ENCODE data around the gene CIPC. TPM values are rescaled to one million over a fixed set of nuclear protein-coding genes. Genes with fewer than 3 reads are reported as not detected.

CIPC gene
- total RNA-seq, 6 experiments from 2014 or later, result 10.4 to 18.7 (median 12.7) TPM

- 6% methylated on average over 10 of the region's 10 CpGs for WGBS (ENCODE audit: insufficient coverage, low coverage, low lambda C conversion rate, missing lambda C conversion rate)
- intact Hi-C loops (cut with DNase I), result no loop called here
- DNase-seq, result no peak
These were observed 48.1 kb downstream of the CIPC start for GRCh38 chr14:77145975-77146740.

GRCh38 chr14:77148510-77149231 is 50.6 kb downstream of the CIPC start:
- DNase-seq (no peak), ATAC-seq (no peak)
- TF ChIP-seq POLR2A (IDR thresholded peaks at IDR 0.05) (no peak), CTCF (IDR thresholded peaks at IDR 0.05) (no peak)
- no peaks in the 10 kb centered on the region for H3K27me3 ChIP-seq
- H3K36me3 ChIP-seq, result no peaks in the 10 kb centered on the region
- WGBS (ENCODE audit: insufficient coverage, low coverage, low lambda C conversion rate, missing lambda C conversion rate), result 46% methylated on average over 8 of the region's 8 CpGs
- H3K27ac ChIP-seq, result no peak overlapping the region
- no peaks in the 10 kb centered on the region for H3K4me1 ChIP-seq
- no peaks in the 10 kb centered on the region for H3K9me3 ChIP-seq
- intact Hi-C loops (cut with DNase I), result no loop called here
- H3K4me3 ChIP-seq, result no peak overlapping the region

More at GRCh38 chr14:77145975-77146740, 48.1 kb downstream of the CIPC start:
- TF ChIP-seq POLR2A (IDR thresholded peaks at IDR 0.05) (no peak), CTCF (IDR thresholded peaks at IDR 0.05) (no peak)
- peaks cover 0 to 7% (median 0%) of the 10 kb centered on the region in 4 donors for H3K4me1 ChIP-seq
- H3K4me3 ChIP-seq, result no peak overlapping the region
- no peak overlapping the region for H3K27ac ChIP-seq
- H3K36me3 ChIP-seq, result no peaks in the 10 kb centered on the region
- H3K9me3 ChIP-seq, result no peaks in the 10 kb centered on the region
- H3K27me3 ChIP-seq, result peaks cover 0 to 1% of the 10 kb centered on the region in 2 donors
- no peak for ATAC-seq

- no peaks in the 10 kb centered on the region for H3K4me1 ChIP-seq
- intact Hi-C loops (cut with DNase I), result loop anchor here in 1 of 2 donors (10.0 kb wide), 1 partner anchor 144 kb away; no protein-coding TSS in a partner anchor
- H3K4me3 ChIP-seq, result no peak overlapping the region
- no peak for DNase-seq
- peak in 3 of 4 donors; percentile 34 to 40 (median 36) for ATAC-seq
- H3K27ac ChIP-seq, result no peak overlapping the region
- H3K36me3 ChIP-seq, result no peaks in the 10 kb centered on the region
- no peaks in the 10 kb centered on the region for H3K9me3 ChIP-seq
- no peaks in the 10 kb centered on the region for H3K27me3 ChIP-seq
- TF ChIP-seq CTCF (IDR thresholded peaks at IDR 0.05) (peak; percentile 14 to 41 (median 35)), POLR2A (IDR thresholded peaks at IDR 0.05) (no peak)
- WGBS (ENCODE audit: insufficient coverage, low coverage, low lambda C conversion rate, missing lambda C conversion rate), result 1% methylated on average over 4 of the region's 5 CpGs
These were observed 53.2 kb downstream of the CIPC start for GRCh38 chr14:77151245-77151644.

GRCh38 chr14:77151918-77152588 is 54.0 kb downstream of the CIPC start:
- Histone ChIP-seq H3K27ac (no peak overlapping the region), H3K36me3 (no peaks in the 10 kb centered on the region), H3K9me3 (no peaks in the 10 kb centered on the region), H3K4me1 (no peaks in the 10 kb centered on the region), H3K4me3 (no peak overlapping the region), H3K27me3 (no peaks in the 10 kb centered on the region)
- DNase-seq, result no peak
- TF ChIP-seq POLR2A (IDR thresholded peaks at IDR 0.05), result no peak
- TF ChIP-seq CTCF (IDR thresholded peaks at IDR 0.05), result peak; percentile 6 to 27 (median 20)
- ATAC-seq, result peak; percentile 46 to 56 (median 54)
- intact Hi-C loops (cut with DNase I), result loop anchor here in 1 of 2 donors (10.0 kb wide), 1 partner anchor 143 kb away; no protein-coding TSS in a partner anchor
- 6% methylated on average over 2 of the region's 2 CpGs for WGBS (ENCODE audit: insufficient coverage, low coverage, low lambda C conversion rate, missing lambda C conversion rate)
